Smooth muscle cell (in vitro differentiated cells): ENCODE measurements around the gene MAST4. TPM values are rescaled to one million over a fixed set of nuclear protein-coding genes. Genes with fewer than 3 reads are reported as not detected.

Experiments
- DNase-seq: peaks from one replicate; lab custom pipeline; 2025; ENCODE audit not compliant: unreplicated experiment; lab: John Stamatoyannopoulos, UW
- H2AFZ ChIP-seq: fragments of 200-600 bp; sonication (generic); 2 replicates; pipeline ENCODE4 v1.6.0; 2016; ENCODE audit warnings: antibody characterized with exemption, low read depth, mild to moderate bottlenecking
- H3F3A ChIP-seq: fragments of 200-600 bp; sonication (generic); 2 replicates; pipeline ENCODE4 v1.6.0; 2017; ENCODE audit warnings: antibody characterized with exemption, low read depth
- H3K27ac ChIP-seq: fragments of 200-600 bp; sonication (generic); 2 replicates; pipeline ENCODE4 v1.5.1; 2016; ENCODE audit warnings: low read depth, mild to moderate bottlenecking
- H3K27me3 ChIP-seq: fragments of 200-600 bp; sonication (generic); 2 replicates; pipeline ENCODE4 v1.6.1; 2016; ENCODE audit warnings: low read depth, mild to moderate bottlenecking
- H3K36me3 ChIP-seq: fragments of 200-600 bp; sonication (generic); 2 replicates; pipeline ENCODE4 v1.5.1; 2016; ENCODE audit warnings: low read depth
- H3K4me1 ChIP-seq: fragments of 200-600 bp; sonication (generic); 2 replicates; pipeline ENCODE4 v1.5.1; 2016; ENCODE audit warnings: low read depth
- H3K4me2 ChIP-seq: fragments of 200-600 bp; sonication (generic); 2 replicates; pipeline ENCODE4 v1.6.0; 2016; ENCODE audit warnings: mild to moderate bottlenecking
- H3K4me3 ChIP-seq: fragments of 200-600 bp; sonication (generic); 2 replicates; pipeline ENCODE4 v1.5.1; 2016; ENCODE audit warnings: mild to moderate bottlenecking
- H3K79me2 ChIP-seq: fragments of 200-600 bp; sonication (generic); 2 replicates; pipeline ENCODE4 v1.6.0; 2016; ENCODE audit warnings: low read depth, mild to moderate bottlenecking
- H3K9ac ChIP-seq: fragments of 200-600 bp; sonication (generic); 2 replicates; pipeline ENCODE4 v1.6.0; 2016; ENCODE audit warnings: low read depth
- H3K9me3 ChIP-seq: fragments of 200-600 bp; sonication (generic); replicated peaks from 2 replicates; pipeline ENCODE4 v1.5.1; 2016; ENCODE audit warnings: low read depth
- H4K20me1 ChIP-seq: fragments of 200-600 bp; sonication (generic); 2 replicates; pipeline ENCODE4 v1.6.0; 2016; ENCODE audit warnings: low read depth
- WGBS: methylation state at CpG from one replicate; pipeline ENCODE4 v1.1.7; 2016; ENCODE audit warnings: low lambda C conversion rate; 5-methylcytosine and 5-hydroxymethylcytosine counted together
- polyA plus RNA-seq: library from polyadenylated mRNA; unstranded; fragments of >200 nt; fragmentation: Nextera tagmentation; extraction: Ambion mirVana; gene quantifications from 2 replicates; pipeline ENCODE4 v1.2.1, GENCODE V29; 2016
- total RNA-seq: library from RNA; depleted of rRNA; stranded (reverse); fragments of >200 nt; gene quantifications from 2 replicates; pipeline ENCODE4 v1.2.3, GENCODE V29; 2014
- TF ChIP-seq, protein P1 (sequence below): fragments of 200-600 bp; sonication (generic); IDR thresholded peaks from 2 replicates; pipeline ENCODE4 v1.5.1; 2017; ENCODE audit warnings: borderline replicate concordance, mild to moderate bottlenecking, antibody characterized with exemption; ENCODE audit not compliant: insufficient read depth, poor library complexity, severe bottlenecking

MAST4 gene
- total and polyA plus RNA-seq, 2 experiments from 2014 or later = 6.3 to 24.0 TPM

DNA sequence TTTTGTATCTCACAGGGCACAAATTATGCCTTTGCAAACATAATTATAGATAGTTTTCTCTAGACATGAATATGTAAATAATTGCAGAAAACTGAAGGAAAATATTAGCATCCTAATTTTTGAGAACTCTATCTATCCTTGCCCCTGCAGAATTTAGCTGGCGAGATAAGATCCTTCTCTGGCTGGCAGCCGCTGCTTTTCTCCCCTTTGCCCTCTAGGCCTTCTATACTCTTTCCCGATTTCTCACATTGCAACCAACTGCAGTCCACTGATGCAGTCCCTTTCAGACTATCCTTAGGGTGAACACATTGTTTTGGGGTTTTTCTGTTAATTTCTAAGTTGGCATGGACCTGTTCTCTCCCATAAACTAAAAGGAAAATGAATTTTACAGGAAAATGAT is 509.1 kb downstream of the MAST4 start:
- H2AFZ ChIP-seq = no peak overlapping the region
- TF ChIP-seq, protein P1, sequence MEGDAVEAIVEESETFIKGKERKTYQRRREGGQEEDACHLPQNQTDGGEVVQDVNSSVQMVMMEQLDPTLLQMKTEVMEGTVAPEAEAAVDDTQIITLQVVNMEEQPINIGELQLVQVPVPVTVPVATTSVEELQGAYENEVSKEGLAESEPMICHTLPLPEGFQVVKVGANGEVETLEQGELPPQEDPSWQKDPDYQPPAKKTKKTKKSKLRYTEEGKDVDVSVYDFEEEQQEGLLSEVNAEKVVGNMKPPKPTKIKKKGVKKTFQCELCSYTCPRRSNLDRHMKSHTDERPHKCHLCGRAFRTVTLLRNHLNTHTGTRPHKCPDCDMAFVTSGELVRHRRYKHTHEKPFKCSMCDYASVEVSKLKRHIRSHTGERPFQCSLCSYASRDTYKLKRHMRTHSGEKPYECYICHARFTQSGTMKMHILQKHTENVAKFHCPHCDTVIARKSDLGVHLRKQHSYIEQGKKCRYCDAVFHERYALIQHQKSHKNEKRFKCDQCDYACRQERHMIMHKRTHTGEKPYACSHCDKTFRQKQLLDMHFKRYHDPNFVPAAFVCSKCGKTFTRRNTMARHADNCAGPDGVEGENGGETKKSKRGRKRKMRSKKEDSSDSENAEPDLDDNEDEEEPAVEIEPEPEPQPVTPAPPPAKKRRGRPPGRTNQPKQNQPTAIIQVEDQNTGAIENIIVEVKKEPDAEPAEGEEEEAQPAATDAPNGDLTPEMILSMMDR = no peak
- H3K27me3 ChIP-seq = no peaks in the 10 kb centered on the region
- no peaks in the 10 kb centered on the region for H3K9me3 ChIP-seq
- H3F3A ChIP-seq = no peaks in the 10 kb centered on the region
- peaks cover 8% of the 10 kb centered on the region for H3K36me3 ChIP-seq
- no peak overlapping the region for H3K27ac ChIP-seq
- no peaks in the 10 kb centered on the region for H4K20me1 ChIP-seq
- no peak for DNase-seq
- no peak overlapping the region for H3K9ac ChIP-seq
- H3K4me3 ChIP-seq = no peak overlapping the region
- H3K79me2 ChIP-seq = no peaks in the 10 kb centered on the region
- no peak overlapping the region for H3K4me2 ChIP-seq
- 93% methylated on average over 3 of the region's 3 CpGs for WGBS
- H3K4me1 ChIP-seq = peaks cover 8% of the 10 kb centered on the region

DNA sequence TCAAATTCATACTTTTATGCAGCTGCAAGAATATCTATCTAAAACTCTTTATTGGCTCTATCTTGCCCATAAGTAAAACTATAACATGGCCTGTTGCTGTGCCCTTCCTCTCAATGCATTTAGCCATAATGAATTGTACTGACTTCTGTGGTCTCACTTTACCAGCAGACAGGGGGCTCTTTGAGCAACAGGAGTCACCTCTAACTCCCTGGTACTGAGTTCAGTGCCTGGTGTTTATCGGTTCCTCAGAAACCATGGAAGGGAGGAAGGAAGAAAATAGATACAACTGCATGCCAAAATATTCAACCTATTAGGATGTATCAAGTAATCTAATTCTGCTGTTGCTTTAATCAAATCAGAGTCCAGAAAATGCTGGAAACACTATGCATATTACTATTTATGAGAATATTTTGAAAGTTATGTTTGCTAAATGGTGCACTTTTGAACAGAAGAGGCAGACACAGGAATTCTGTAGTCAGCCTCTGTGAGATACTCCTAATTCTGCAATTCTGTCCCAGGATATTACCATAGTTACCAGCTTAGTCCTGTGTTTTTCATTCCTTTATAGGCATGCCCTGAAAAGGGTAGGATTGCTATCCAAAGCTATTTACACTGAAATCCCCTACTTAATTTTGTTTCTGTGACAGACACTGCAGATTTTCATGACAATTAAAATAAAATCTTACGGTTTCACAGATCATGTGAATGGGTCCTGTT is 510.6 kb downstream of the MAST4 start:
- Histone ChIP-seq H3K4me2 (no peak overlapping the region), H3K9ac (no peak overlapping the region), H3F3A (no peaks in the 10 kb centered on the region), H3K36me3 (peaks cover 8% of the 10 kb centered on the region), H3K79me2 (no peaks in the 10 kb centered on the region), H3K4me1 (peaks cover 8% of the 10 kb centered on the region), H3K27me3 (no peaks in the 10 kb centered on the region), H3K27ac (no peak overlapping the region), H2AFZ (no peak overlapping the region), H3K4me3 (no peak overlapping the region), H4K20me1 (no peaks in the 10 kb centered on the region), H3K9me3 (no peaks in the 10 kb centered on the region)
- TF ChIP-seq, protein P1 = no peak
- DNase-seq = no peak
- 90% methylated on average over 2 of the region's 2 CpGs for WGBS

DNA sequence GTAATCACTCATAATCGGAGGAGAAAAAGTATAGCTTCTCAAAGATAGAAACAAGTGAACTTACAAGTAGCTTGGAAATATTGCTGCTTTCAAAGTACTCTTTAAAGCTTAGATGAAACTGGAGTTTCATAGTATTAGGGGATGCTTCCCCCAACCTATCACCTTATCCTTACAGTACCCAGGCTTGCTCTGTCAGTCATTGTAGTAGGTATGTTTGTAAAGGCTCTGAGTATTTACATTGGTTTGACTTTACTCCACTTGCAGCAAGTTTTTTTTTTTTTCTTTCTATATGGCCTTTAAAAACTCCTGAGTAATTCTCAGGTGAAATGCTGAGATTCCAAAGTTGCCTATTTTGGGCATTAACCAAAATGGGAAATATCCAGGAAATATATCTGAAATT is 515.6 kb downstream of the MAST4 start:
- H4K20me1 ChIP-seq = no peaks in the 10 kb centered on the region
- H3K27me3 ChIP-seq = no peaks in the 10 kb centered on the region
- H3K27ac ChIP-seq = no peak overlapping the region
- DNase-seq = no peak
- H3K4me1 ChIP-seq = peaks cover 8% of the 10 kb centered on the region
- WGBS = 100% methylated on average over 1 of the region's 1 CpG
- no peak overlapping the region for H2AFZ ChIP-seq
- no peaks in the 10 kb centered on the region for H3F3A ChIP-seq
- H3K4me2 ChIP-seq = no peak overlapping the region
- no peaks in the 10 kb centered on the region for H3K9me3 ChIP-seq
- H3K36me3 ChIP-seq = peaks cover 8% of the 10 kb centered on the region
- TF ChIP-seq, protein P1 = no peak
- no peak overlapping the region for H3K9ac ChIP-seq
- no peak overlapping the region for H3K4me3 ChIP-seq
- H3K79me2 ChIP-seq = no peaks in the 10 kb centered on the region

DNA sequence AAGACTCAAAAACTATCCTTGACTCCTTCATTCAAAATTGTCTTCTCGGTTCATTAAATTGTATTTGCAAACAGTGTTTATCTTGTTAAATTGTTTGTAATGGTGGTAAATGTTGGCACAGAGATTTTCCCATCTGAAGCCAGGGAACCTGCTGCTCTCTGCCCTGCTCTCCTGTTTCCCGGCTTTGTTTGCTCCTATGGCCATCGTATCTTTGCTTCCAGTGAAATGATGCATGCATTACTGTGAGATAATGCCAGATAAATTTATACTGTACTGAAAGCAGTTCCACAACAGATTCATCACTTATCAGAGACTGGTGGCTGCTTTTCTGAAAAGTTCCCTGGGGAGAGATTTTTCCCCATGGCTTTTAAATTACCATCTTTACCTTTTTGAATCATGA is 519.1 kb downstream of the MAST4 start:
- DNase-seq = no peak
- WGBS = 87% methylated on average over 3 of the region's 3 CpGs
- no peaks in the 10 kb centered on the region for H3K79me2 ChIP-seq
- no peaks in the 10 kb centered on the region for H3K4me1 ChIP-seq
- no peaks in the 10 kb centered on the region for H4K20me1 ChIP-seq
- H3K4me2 ChIP-seq = no peak overlapping the region
- H3K4me3 ChIP-seq = no peak overlapping the region
- peaks cover 3% of the 10 kb centered on the region for H3F3A ChIP-seq
- H3K27ac ChIP-seq = no peak overlapping the region
- no peaks in the 10 kb centered on the region for H3K27me3 ChIP-seq
- no peak overlapping the region for H3K9ac ChIP-seq
- H3K9me3 ChIP-seq = no peaks in the 10 kb centered on the region
- no peaks in the 10 kb centered on the region for H3K36me3 ChIP-seq
- H2AFZ ChIP-seq = no peak overlapping the region
- TF ChIP-seq, protein P1 = no peak
